GM08714 (cell line): Measurements from ENCODE around the gene CCDC171.

Experiments used
- H3K4me3 ChIP-seq: fragments of 200-500 bp; sonication (Bioruptor generic); 2 replicates; pipeline ENCODE4 v1.5.1; 2014; ENCODE audit warnings: mild to moderate bottlenecking, low read length, inconsistent platforms
- ZNF274 ChIP-seq: IDR thresholded peaks from 2 replicates; pipeline ENCODE4 v1.6.1; 2012; ENCODE audit warnings: mild to moderate bottlenecking, low read depth, low read length

The CCDC171 gene

GRCh38 chr9:15707000-15707399 is 154.2 kb downstream of the CCDC171 start:
- H3K4me3 ChIP-seq: no peak overlapping the region
- TF ChIP-seq ZNF274: no peak

GRCh38 chr9:15711531-15711930 is 158.7 kb downstream of the CCDC171 start:
- TF ChIP-seq ZNF274: no peak
- H3K4me3 ChIP-seq: no peak overlapping the region

- no peak overlapping the region for H3K4me3 ChIP-seq
- no peak for TF ChIP-seq ZNF274
Measured at GRCh38 chr9:15711931-15712330, 159.1 kb downstream of the CCDC171 start.

- TF ChIP-seq ZNF274: no peak
- no peak overlapping the region for H3K4me3 ChIP-seq
Measured at GRCh38 chr9:15714746-15715145, 161.9 kb downstream of the CCDC171 start.

GRCh38 chr9:15717290-15717967 is 164.6 kb downstream of the CCDC171 start:
- no peak for TF ChIP-seq ZNF274
- no peak overlapping the region for H3K4me3 ChIP-seq

- TF ChIP-seq ZNF274: no peak
- H3K4me3 ChIP-seq: no peak overlapping the region
Measured at GRCh38 chr9:15718423-15718822, 165.6 kb downstream of the CCDC171 start.

GRCh38 chr9:15720861-15721260 is 168.0 kb downstream of the CCDC171 start:
- no peak for TF ChIP-seq ZNF274
- no peak overlapping the region for H3K4me3 ChIP-seq

- no peak for TF ChIP-seq ZNF274
- no peak overlapping the region for H3K4me3 ChIP-seq
Measured at GRCh38 chr9:15722888-15723287, 170.0 kb downstream of the CCDC171 start.

GRCh38 chr9:15724016-15724415 is 171.2 kb downstream of the CCDC171 start:
- TF ChIP-seq ZNF274: no peak
- H3K4me3 ChIP-seq: no peak overlapping the region

GRCh38 chr9:15724612-15725011 is 171.8 kb downstream of the CCDC171 start:
- H3K4me3 ChIP-seq: no peak overlapping the region
- no peak for TF ChIP-seq ZNF274

GRCh38 chr9:15725953-15726352 is 173.1 kb downstream of the CCDC171 start:
- no peak for TF ChIP-seq ZNF274
- no peak overlapping the region for H3K4me3 ChIP-seq

- H3K4me3 ChIP-seq: no peak overlapping the region
- no peak for TF ChIP-seq ZNF274
Measured at GRCh38 chr9:15729507-15729906, 176.7 kb downstream of the CCDC171 start.

GRCh38 chr9:15735083-15735857 is 182.4 kb downstream of the CCDC171 start:
- no peak overlapping the region for H3K4me3 ChIP-seq

GRCh38 chr9:15736569-15736968 is 183.7 kb downstream of the CCDC171 start:
- no peak for TF ChIP-seq ZNF274
- no peak overlapping the region for H3K4me3 ChIP-seq

More at GRCh38 chr9:15735083-15735857, 182.4 kb downstream of the CCDC171 start:
- TF ChIP-seq ZNF274: no peak

GRCh38 chr9:15738011-15738410 is 185.2 kb downstream of the CCDC171 start:
- TF ChIP-seq ZNF274: no peak

GRCh38 chr9:15741015-15741414 is 188.2 kb downstream of the CCDC171 start:
- TF ChIP-seq ZNF274: no peak
- no peak overlapping the region for H3K4me3 ChIP-seq

More at GRCh38 chr9:15738011-15738410, 185.2 kb downstream of the CCDC171 start:
- H3K4me3 ChIP-seq: no peak overlapping the region
